GM12864 (cell line): Measurements from ENCODE around the gene RPH3AL.
"Not testable (repeated sequence)": the region's sequence is repeated elsewhere in the genome, so short reads cannot be mapped to it uniquely, and the experiment has no call there.

Source experiments
- DNase-seq: peaks from one replicate; pipeline ENCODE4 v3.0.0-alpha.2; 2011; ENCODE audit warnings: low read depth
- H3K4me3 ChIP-seq: 2 replicates; pipeline ENCODE4 v1.5.1; 2011; ENCODE audit warnings: mild to moderate bottlenecking, low read depth, low read length, control low read depth
- CTCF ChIP-seq: IDR thresholded peaks from 2 replicates; pipeline ENCODE4 v1.5.1; 2011; ENCODE audit warnings: low read depth, mild to moderate bottlenecking, moderate library complexity, low read length, control low read depth, inconsistent platforms; ENCODE audit errors: missing control alignments

RPH3AL gene

GRCh38 chr17:200586-200985 is 152.0 kb downstream of the RPH3AL start:
- H3K4me3 ChIP-seq: no peak overlapping the region
- no peak for DNase-seq
- TF ChIP-seq CTCF: no peak

DNA sequence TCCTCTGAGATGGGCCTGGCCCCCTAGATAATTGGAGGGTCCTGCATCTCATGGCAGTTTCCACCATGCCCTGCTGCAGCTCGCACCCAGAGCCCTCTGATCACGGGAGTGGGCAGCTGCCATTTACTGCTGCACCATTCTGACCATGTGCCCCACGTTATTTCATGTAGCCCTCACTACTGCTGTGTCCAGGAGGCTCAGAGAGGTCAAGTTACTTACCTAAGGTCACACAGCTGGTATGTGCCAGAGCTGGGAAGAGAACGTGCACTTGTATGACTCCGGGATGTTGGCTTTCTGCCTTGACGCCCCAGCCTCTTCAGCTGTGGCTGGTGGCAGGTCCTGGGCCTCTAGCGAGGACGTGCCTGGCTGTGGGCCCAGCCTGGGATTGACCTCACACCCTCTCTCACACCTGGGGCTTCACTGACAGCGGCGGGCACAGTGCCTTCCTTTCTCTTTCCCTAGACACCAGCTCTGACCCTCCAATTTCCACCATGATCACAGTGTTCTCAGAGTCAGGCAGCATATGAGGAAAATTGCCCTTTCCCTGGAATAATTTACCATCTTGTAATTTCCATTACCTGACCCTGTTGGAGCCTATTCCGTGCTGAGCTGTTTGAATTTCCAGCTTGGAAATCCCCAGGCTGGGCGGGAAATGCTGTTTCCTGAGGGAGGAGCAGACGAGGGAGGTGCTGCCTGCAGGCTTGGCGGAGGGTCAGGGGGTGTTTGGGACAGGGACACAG is 152.6 kb downstream of the RPH3AL start:
- no peak for DNase-seq
- TF ChIP-seq CTCF: no peak

GRCh38 chr17:199191-199604 is 153.4 kb downstream of the RPH3AL start:
- no peak for DNase-seq
- H3K4me3 ChIP-seq: no peak overlapping the region
- no peak for TF ChIP-seq CTCF

More for the DNA sequence above, 152.6 kb downstream of the RPH3AL start:
- no peak overlapping the region for H3K4me3 ChIP-seq

- DNase-seq, H3K4me3 ChIP-seq: not testable (repeated sequence)
Observed at GRCh38 chr17:198225-198624, 154.4 kb downstream of the RPH3AL start.

DNA sequence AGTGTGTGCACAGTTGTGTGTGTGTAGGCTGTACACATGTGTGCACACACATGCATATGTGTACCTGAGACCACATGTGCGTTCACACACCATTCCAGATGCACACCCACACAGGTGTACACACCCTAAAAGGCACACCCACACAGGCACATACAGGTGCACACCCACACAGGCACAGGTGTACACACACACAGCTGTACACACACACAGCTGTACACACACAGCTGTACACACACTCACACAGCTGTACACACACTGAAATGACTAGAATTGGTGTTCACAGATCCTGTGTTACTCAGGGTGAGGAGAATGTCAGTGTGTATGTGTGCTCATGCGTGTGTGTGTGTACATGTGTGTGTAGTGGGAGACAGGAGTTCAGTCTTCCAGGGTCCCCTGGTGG is 155.3 kb downstream of the RPH3AL start:
- TF ChIP-seq CTCF: no peak
- no peak for DNase-seq
- H3K4me3 ChIP-seq: no peak overlapping the region

GRCh38 chr17:194828-195602 is 157.6 kb downstream of the RPH3AL start:
- DNase-seq: no peak
- no peak for TF ChIP-seq CTCF
- no peak overlapping the region for H3K4me3 ChIP-seq

- TF ChIP-seq CTCF: no peak
- DNase-seq: no peak
- H3K4me3 ChIP-seq: no peak overlapping the region
Observed at GRCh38 chr17:193841-194806, 158.5 kb downstream of the RPH3AL start.
